HG02870 (cell line): ENCODE results near the gene ZNF236.
"Not testable (repeated sequence)": the region's sequence is repeated elsewhere in the genome, so short reads cannot be mapped to it uniquely, and the experiment has no call there.

ENCODE experiments used
- ATAC-seq: cut with Tn5 transposase; IDR thresholded peaks from one replicate; pipeline ENCODE4 v1.9.1; 2021; ENCODE audit warnings: mild to moderate bottlenecking, moderate library complexity; ENCODE audit not compliant: unreplicated experiment

The ZNF236 gene

DNA sequence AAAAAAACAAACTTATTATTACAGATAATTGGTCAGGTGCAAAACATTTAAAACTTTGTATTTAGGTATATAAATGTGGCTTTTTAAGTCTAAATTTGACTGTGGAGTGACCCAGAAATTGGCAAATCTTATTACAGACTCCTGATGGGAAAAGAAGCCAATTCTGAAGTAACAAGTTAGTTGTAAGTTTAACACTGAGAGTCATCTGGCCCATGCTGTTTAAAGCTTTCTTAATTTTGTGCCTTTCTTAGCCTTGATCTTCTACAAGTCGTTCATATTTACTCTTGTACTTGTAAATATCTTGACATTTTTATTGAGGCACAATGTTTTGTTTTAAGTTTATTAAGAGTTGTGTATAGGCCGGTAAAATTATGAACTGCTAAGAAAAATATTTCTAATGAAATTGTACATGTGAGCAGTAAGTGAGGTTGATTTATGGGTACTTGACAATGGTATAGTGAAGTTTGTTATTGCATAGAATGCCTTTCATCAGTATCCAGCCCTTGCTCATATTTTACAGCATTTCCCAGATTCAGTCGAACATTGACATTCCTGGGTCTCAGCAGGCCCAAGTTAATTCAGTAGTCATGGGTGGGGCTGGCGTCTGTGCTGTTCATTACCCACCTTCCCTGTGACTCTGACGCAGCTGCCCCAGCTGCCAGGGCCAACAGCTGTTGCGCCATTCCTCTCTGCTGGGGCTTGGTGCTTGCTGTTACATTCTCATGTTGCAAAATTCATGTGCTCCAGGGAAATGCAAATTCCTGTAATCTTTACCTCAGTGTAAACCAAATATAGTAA lies 121.4 kb downstream of the ZNF236 start:
- no peak for ATAC-seq

DNA sequence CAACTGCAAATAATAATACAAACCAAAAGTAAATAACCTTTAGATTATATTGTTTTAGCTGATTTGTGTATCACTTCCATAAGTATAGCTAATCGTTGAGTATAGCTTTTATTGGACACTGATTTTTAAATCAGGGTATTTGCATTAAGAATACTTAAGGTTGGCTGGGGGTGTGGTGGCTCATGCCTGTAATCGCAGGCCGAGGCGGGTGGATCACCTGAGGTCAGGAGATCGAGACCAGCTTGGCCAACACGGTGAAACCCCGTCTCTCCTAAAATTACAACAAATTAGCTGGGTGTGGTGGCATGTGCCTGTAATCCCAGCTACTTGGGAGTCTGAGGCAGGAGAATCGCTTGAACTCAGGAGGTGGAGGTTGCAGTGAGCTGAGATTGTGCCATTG lies 122.0 kb downstream of the ZNF236 start:
- not testable (repeated sequence) for ATAC-seq

DNA sequence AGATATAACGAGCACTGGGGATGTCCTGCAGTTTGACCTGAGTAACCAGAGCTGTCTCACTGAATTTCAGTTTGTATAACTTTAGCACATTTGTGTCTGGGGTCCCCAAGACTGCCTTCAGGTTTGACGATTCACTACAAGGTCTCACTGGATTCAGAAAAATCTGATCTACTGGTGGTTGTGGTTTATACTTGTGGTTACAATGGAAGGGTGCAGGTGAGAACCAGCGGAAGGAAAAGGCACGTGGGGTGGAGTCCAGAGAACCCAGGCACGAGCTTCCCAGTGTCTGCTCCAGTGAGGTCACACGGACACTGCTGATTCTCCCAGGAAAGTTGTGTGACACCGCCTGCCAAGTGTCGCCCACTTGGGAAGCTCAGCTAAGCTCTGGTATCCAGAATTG lies 126.0 kb downstream of the ZNF236 start:
- no peak for ATAC-seq

DNA sequence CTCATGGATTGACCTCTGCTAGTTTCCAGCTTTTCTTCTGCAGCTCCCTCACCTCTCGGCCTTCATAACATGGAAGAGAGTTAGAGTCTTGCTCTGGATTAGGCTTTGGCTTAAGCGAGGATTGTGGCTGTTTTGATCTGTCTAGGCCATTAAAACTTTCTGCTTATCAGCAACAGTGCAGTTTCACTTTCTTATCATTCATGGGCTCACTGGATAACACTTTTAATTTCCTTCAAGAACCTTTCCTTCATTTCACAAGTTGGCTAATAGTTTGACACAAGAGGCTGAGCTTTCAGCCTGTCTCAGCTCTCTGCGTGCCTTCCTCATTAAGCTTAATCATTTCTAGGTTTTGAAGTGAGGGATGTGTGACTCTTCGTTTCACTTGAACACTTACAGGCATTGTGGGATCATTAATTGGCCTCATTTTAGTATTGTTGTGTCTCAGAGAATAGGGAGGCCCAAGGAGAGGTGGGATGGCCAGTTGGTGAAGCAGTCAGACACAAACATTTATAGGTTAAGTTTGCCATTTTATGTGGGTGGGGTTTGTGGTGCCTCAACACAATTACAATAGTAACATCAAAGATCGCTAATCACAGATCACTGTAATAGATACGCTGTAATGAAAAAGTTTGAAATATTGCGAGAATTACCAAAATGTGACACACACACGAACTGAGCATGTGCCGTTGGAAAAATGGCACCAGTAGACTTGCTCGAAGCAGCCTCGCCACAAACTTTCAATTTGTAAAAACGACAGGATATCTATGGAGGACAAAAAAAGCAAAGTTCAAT lies 129.3 kb downstream of the ZNF236 start:
- ATAC-seq: no peak

DNA sequence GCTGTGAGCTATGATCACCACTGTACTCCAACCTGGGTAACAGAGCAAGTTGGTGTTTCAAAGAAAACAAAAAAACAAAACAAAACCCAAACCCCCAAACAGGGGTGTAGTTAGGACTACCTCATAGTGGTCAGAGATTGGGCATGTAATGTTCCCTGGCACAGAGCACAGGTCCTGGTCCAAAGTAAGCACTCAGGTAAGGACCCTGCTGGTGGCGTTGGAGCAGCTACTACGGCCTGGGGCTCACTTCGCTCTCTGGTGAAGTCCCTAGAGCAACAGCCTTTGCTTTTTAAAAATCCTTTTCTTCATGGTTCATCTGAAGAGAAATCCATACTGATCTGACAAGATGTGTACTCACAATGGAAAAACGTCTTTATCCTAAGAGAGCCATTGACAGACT lies 130.4 kb downstream of the ZNF236 start:
- ATAC-seq: no peak

DNA sequence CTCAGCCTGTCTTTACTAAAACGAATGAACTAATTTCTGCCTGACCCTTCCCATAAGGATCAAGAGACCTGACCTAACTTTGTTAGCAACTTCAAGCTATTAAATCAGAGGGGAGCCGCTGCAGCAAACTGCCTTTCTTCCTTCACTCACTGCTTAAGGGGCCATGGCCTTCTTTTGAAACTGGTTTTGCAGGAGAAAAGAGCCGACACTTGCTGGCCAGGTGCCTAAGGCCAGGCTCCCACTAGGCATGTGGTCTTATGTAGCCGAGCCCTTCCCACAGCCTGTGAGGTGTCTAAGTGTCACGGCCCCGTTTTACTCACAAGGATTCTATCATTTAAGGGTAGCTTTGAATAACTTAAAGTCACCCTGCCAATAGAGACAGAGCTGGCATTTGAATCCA lies 130.8 kb downstream of the ZNF236 start:
- no peak for ATAC-seq

DNA sequence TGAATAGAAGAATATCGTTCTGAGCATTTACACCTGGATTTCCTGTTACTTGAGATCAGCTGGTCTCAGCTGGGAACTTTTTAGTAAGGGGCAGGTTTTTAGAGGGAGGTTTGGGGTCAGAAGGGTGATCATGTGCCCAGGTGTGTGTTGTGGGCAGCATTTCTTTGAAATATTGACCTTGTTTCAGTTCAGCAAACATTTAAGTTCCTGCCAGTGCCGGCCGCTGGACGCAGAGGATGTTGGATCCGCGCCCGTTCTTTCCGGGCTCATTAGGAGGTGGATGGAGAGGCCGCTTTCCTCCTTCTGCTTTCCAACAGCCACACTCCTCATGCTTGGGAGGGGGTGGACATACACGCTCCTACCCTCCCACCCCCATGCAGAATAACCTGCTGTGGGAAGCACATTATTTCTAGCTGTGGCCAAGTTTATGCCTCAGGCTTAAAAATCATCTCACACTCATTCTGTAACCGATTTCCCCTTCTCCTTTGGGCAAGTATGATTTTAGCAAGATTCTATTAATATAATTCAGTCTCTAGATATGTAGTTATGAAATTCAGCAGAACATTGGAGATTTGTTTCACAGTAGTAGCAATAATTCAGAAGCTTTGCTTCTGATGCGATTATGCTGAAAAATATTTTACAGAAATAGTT lies 131.4 kb downstream of the ZNF236 start:
- no peak for ATAC-seq

DNA sequence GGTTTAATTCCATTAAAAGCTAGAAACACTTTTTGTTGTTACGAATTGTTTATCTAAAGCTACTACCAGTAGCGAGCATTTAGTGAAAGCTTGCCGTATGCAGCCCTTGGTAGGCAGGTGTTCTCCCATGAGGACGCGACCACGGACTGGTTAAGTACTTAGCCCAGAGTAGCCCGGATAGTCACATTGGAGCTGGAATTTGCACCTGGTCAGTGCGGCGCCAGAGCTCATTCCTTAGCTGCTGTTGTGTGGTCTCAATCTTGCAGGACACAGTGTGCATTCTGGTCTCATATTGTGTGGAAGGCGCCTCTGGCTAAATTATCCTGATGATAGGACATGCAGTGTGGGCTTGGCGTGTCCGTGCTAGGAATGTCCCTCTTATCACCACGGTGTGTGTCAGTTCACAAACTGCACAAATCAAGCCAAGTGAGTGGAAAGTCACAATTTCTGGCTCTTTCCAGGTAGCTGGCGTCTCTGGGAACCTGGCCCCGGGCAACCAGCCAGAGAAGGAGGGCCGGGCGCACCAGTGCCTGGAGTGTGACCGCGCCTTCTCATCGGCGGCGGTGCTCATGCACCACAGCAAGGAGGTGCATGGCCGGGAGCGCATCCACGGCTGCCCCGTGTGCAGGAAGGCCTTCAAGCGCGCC lies 133.3 kb downstream of the ZNF236 start:
- ATAC-seq: no peak

DNA sequence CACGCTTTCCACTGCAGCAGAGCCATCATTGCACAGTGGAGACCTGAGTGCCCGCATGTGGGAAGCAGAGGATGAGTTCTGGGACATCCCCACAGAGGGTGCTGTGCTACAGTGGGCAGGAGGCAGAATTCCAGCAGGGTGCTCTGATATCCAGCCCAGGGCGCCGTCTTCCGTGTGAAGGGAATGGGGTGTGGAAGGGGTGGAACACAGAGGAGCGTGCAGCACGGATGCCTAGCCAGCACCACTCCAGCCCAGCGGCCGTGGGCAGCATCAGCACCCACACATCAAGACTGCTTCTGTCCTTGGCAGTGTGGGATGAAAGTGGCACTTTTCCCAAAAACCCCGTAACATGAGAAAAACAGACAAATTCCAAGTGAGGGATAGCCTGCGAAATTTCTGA lies 134.3 kb downstream of the ZNF236 start:
- ATAC-seq: no peak

DNA sequence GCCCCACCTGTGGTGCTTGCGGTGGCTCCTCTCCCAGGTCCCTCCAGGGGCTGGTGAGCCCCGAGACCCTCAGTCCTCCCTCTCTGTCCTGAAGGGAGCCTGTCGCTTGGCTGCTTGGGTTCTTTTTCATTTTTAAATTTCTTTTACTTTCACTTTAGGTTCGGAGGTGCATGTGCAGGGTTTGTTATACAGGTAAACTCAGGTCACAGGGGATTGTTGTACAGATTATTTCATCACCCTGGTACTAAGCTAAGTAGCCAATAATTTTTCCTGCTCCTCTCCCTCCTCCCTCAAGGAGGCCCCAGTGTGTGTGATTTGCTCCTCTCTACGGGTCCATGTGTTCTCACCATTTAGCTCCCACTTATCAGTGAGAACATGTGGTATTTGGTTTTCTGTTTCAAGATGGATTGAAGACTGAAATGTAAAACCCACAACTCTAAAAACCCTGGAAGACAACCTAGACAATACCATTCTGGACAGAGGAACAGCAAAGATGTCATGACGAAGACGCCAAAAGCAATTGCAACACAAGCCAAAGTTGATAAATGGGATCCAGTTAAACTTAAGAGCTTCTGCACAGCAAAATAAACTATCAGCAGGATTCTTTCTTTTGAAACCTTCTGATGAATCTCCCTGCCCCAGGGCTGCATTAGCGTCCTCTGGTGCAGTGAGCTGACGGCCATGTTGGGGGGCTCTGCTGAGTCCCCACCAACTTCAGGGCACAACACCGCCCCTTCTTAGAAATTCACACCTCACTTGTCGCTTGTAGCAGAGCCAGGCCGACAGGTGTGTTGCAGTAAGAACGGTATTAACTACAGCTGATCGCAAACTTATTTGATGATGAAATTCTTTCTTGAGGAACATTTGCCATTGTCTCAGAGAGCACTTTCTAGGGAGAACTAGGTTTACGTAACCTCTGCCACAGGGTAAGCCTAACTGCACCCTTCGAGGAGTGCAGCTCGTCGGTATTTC lies 135.3 kb downstream of the ZNF236 start:
- no peak for ATAC-seq

DNA sequence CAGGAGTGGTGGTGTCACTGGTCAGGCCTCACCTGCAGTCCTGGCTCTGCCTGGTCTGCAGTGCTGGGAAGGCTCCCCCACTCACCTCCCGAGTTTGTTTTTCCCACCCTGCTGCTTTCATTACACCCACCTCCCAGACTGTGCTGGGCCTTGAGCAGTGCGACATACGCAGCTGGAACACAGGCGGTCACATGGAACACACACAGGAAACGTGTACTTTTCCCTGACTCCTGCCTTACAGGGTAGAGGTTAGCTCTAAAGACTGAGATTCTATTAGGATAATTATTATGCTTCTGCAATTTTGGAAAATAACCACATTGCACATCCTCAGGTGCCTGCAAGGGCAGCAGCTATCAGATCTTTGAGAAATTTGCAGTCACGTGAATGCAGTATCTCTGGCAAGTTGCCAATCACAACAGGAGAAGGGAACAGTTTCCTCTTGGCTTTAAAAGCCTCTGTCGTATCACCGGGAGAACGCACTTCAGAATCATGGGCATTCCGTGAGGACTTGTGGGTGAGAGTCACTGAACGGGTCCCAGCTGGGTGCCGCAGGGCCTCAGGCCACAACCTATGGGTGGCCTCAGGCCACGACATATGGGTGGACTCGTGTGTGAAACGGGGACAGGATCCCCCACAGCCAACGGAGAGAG lies 136.5 kb downstream of the ZNF236 start:
- no peak for ATAC-seq

DNA sequence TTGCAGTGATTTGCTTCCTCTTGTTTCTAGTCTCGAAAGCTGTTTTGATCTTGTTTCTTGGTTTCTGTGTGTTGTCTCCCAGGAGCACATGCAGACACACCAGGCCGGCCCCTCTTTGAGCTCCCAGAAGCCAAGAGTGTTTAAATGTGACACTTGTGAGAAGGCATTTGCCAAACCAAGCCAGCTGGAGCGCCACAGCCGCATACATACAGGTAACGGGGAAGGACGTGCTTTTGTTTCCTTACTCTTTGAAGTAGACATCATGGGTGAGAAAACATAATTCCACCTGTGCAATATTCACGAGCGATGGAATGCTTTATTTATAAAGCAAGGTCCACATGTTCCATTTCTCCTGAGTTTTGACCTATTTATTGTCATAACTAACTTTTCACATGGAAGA lies 137.2 kb downstream of the ZNF236 start:
- no peak for ATAC-seq

DNA sequence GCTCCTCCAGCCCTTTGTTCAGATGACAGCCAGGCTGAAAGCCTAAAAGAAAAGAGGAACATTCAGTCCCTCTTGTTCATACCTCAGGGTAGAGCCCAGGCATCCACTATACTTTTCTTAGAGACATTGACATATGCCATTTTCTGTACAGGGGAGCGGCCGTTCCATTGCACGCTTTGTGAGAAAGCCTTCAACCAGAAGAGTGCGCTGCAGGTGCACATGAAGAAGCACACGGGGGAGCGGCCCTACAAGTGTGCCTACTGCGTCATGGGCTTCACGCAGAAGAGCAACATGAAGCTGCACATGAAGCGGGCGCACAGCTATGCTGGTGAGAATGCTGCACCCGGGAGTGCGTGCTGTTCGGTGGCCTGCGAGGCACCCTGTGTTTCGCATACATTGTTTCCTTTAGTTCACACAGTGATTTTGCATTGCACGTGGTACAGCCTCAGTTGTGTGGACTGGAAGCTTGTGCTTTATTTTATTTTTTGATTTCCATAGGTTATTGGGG lies 138.2 kb downstream of the ZNF236 start:
- no peak for ATAC-seq

DNA sequence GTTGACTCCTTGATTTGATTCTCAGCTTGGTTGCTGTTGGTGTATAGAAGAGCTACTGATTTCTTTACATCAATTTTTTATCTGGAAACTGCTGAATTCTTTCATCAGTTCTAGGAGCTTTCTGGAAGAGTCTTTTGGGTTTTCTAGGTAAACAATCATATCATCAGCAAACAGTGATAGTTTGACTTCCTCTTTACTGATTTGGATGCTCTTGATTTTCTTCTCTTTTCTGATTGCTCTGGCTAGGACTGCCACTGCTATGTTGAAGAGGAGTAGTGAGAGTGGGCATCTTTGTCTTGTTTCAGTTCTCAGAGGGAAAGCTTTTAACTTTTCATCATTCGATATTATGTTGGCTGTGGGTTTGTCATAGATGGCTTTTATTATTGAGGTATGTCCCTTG lies 140.5 kb downstream of the ZNF236 start:
- no peak for ATAC-seq

DNA sequence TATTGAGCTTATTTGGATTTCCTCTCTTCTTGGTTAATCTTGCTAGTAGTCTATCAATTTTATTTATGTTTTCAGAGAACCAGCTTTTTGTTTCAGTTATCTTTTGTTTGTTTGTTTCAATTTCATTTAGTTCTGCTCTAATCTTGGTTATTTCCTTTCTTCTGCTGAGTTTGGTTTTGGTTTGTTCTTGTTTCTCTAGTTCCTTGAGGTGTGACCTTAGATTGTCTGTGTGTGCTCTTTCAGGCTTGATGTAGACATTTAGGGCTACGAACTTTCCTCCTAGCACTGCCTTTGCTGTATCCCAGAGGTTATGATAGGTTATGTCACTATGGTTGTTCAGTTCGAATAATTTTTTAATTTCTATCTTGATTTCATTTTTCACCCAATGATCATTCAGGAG lies 141.6 kb downstream of the ZNF236 start:
- peak; percentile 31 for ATAC-seq

DNA sequence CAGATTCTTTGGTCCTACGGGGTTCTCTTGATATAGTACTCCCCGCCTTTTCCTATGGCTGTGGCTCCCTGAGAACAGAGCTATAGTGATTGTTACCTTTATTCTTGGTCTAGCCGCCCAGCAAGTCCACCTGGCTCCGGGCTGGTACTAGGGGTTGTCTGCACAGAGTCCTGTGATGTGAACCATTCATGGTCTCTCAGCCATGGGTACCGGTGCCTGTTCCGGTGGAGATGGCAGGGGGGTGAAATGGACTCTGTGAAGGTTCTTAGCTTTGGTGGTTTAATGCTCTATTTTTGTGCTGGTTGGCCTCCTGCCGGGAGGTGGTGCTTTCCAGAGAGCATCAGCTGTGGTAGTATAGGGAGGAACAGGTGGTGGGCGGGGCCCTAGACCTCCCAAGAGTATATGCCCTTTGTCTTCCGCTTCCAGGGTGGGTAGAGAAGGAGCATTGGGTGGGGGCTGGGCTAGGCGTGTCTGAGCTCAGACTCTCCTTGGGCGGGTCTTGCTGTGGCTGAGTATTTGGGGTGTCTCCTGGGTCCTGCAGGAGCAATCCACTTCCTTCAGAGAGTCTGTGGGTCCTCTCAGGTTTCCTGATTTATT lies 143.3 kb downstream of the ZNF236 start:
- ATAC-seq: not testable (repeated sequence)

DNA sequence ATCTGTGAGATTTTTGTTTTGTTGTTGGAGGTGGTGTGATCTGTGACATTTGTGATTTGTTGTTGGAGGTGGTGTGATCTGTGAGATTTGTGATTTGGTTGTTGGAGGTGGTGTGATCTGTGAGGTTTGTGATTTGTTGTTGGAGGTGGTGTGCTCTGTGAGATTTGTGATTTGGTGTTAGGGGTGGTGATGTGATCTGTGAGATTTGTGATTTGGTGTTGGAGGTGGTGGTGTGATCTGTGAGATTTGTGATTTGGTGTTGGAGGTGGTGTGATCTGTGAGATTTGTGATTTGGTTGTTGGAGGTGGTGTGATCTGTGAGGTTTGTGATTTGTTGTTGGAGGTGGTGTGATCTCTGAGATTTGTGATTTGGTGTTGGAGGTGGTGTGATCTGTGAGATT lies 144.9 kb downstream of the ZNF236 start:
- not testable (repeated sequence) for ATAC-seq

DNA sequence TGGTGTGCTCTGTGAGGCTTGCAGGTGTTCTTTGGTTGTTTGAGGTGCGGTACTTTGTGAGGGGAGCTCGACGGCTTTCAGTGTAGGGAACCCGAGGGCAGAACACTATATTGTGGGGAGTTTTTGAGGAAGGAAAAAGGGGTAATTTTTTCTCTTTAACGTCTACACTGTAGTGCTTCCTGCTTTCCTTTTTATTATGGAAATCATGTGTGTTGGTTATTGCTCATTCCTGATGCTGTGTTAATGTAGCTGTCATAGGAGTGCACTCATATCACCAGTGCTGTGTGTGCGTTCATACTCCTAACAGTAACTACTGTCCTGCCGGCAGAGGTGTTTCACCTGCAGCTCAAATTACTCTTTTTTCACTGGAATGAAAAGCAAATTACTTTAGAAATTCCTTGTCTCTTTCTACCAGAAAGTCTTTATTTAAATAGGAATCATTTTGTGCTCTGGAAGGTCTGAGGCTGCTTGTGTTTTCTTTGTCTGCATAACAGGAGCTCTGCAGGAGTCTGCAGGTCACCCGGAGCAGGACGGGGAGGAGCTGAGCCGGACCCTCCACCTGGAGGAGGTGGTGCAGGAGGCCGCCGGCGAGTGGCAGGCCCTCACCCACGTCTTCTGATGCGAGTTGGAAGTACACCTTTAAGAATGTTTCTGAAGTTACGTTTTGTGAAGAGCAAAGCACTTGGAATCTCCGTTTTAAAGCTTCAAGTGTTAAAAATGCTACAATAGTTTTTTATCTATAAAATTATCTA lies 145.5 kb downstream of the ZNF236 start:
- ATAC-seq: no peak
